ENCODE results near the gene MROH2A. TPM values are rescaled to one million over a fixed set of nuclear protein-coding genes. Genes with fewer than 3 reads are reported as not detected.

The MROH2A gene
- total RNA-seq, 1 experiment from 2014 or later: 1.4 TPM

DNA sequence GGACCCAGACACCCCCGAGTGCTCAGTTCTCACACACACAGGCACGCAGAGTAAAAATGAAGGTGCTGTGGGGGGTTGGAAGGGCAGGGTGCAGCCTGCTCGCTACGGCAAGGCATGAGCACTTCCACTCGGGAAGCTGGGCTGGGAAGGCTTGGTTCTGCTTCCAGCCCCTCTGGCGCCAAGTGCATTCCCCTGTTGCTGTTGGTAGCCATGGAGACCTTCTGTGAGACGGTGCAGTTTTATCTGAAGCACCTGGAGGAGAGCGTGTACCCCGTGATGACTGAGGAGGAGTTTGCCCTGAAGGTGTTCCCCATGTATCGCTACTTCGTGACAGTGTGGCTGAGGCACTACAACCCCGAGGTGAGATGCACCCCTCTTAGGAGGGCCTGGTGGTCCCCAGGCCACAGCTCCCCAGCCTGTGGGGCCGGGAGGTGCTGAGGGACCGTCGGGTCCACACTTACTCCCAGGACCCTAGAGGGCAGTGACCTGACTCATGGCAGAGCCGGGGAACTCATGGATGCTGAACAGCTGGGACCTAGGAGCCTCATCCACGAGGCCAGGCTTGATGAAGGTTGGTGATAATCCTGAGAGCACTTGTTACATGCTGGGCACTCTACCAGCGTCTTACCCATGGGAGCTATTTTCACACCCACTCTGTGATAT lies 15.5 kb downstream of the MROH2A start:
- CTCF ChIA-PET: no interaction called here
- Histone ChIP-seq H2AFZ (no peak overlapping the region), H3K4me3 (no peak overlapping the region), H4K20me1 (ENCODE audit: insufficient read depth) (no peaks in the 10 kb centered on the region), H3F3A (ENCODE audit: insufficient read depth, low read depth) (no peaks in the 10 kb centered on the region), H3K27me3 (ENCODE audit: insufficient read depth, low read depth) (no peaks in the 10 kb centered on the region), H3K4me1 (replicated peaks; ENCODE audit: insufficient read depth) (no peaks in the 10 kb centered on the region), H3K9me3 (ENCODE audit: insufficient read depth, low read depth) (no peaks in the 10 kb centered on the region), H3K79me2 (ENCODE audit: low read depth) (no peaks in the 10 kb centered on the region), H3K27ac (no peak overlapping the region), H3K36me3 (ENCODE audit: low read depth) (no peaks in the 10 kb centered on the region), H3K4me2 (no peak overlapping the region), H3K9me2 (ENCODE audit: insufficient read depth) (no peaks in the 10 kb centered on the region)
- no peak for DNase-seq
- TF ChIP-seq, protein P1, sequence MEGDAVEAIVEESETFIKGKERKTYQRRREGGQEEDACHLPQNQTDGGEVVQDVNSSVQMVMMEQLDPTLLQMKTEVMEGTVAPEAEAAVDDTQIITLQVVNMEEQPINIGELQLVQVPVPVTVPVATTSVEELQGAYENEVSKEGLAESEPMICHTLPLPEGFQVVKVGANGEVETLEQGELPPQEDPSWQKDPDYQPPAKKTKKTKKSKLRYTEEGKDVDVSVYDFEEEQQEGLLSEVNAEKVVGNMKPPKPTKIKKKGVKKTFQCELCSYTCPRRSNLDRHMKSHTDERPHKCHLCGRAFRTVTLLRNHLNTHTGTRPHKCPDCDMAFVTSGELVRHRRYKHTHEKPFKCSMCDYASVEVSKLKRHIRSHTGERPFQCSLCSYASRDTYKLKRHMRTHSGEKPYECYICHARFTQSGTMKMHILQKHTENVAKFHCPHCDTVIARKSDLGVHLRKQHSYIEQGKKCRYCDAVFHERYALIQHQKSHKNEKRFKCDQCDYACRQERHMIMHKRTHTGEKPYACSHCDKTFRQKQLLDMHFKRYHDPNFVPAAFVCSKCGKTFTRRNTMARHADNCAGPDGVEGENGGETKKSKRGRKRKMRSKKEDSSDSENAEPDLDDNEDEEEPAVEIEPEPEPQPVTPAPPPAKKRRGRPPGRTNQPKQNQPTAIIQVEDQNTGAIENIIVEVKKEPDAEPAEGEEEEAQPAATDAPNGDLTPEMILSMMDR (conservative IDR thresholded peaks at IDR 0.05): no peak
- TF ChIP-seq EZH2 (IDR thresholded peaks at IDR 0.05; ENCODE audit: low read depth): no peak
- POLR2A ChIA-PET (ENCODE audit: unreplicated experiment): no interaction called here
- no TSS peak for BruUV-seq (replicated peaks)
- intact Hi-C loops (cut with micrococcal nuclease; ENCODE audit: unreplicated experiment): no loop called here

DNA sequence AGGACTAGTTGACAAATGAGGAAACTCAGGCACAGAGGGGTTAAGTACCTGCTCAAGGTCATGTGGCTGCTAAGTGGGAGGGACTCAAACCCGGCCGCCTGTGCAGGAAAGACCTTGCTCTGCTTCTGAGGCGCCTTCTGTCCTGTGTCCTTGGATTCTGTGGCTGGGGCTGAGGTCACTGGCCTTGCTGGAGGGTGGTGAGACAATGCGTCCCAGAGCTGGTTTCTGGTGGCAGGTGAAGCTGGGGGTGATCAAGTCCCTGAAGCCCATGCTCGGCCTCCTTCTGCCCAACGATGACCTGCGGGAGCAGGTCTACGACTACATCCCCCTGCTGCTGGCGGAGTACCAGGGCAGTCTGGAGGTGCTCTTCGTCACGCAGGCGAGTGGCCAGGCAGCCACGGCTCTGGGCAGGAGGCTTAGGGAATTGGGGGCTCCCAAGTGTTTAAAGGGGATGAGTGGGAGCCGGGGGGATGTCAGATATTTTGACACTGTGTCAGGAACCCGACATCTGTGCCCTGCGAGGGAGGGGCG lies 16.1 kb downstream of the MROH2A start:
- Histone ChIP-seq H3K9me3 (ENCODE audit: insufficient read depth, low read depth) (no peaks in the 10 kb centered on the region), H3K27me3 (ENCODE audit: insufficient read depth, low read depth) (no peaks in the 10 kb centered on the region), H3K79me2 (ENCODE audit: low read depth) (no peaks in the 10 kb centered on the region), H3K9me2 (ENCODE audit: insufficient read depth) (no peaks in the 10 kb centered on the region), H2AFZ (no peak overlapping the region), H3K4me3 (no peak overlapping the region), H3K36me3 (ENCODE audit: low read depth) (no peaks in the 10 kb centered on the region), H3K4me1 (replicated peaks; ENCODE audit: insufficient read depth) (no peaks in the 10 kb centered on the region), H4K20me1 (ENCODE audit: insufficient read depth) (no peaks in the 10 kb centered on the region), H3K4me2 (no peak overlapping the region), H3F3A (ENCODE audit: insufficient read depth, low read depth) (no peaks in the 10 kb centered on the region), H3K27ac (no peak overlapping the region)
- no peak for DNase-seq
- intact Hi-C loops (cut with micrococcal nuclease; ENCODE audit: unreplicated experiment): no loop called here
- ChIA-PET CTCF (no interaction called here), POLR2A (ENCODE audit: unreplicated experiment) (no interaction called here)
- TF ChIP-seq EZH2 (IDR thresholded peaks at IDR 0.05; ENCODE audit: low read depth): no peak
- TF ChIP-seq, protein P1 (conservative IDR thresholded peaks at IDR 0.05): no peak
- BruUV-seq (replicated peaks): no TSS peak

DNA sequence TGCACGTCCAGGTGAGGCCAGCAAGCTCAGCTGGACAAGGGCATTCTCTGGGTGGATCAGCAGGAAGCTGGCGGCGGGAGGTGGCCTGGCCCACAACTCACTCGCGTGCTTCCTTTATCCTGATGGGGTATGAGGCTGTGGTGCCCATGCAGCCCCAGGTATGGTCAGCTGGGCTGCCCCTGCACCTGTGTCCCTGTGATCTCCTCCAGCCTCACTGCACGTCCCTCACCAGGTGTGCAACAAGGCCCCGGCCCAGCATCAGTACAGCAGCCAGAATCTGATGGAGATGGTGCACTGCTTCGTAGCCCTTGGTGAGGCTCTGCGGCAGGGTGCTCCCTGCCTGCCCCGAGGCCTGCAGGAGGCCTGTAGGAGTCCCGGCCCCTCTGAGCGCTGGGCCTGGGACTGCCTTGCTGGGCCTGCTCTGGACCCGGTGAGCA lies 17.6 kb downstream of the MROH2A start:
- Histone ChIP-seq H3K4me3 (no peak overlapping the region), H3K4me2 (no peak overlapping the region), H3K79me2 (ENCODE audit: low read depth) (no peaks in the 10 kb centered on the region), H3K4me1 (replicated peaks; ENCODE audit: insufficient read depth) (peaks cover under 1% of the 10 kb centered on the region; the same call in 1 of the 2 replicates), H2AFZ (no peak overlapping the region), H3K27ac (no peak overlapping the region), H3K9me2 (ENCODE audit: insufficient read depth) (no peaks in the 10 kb centered on the region), H3K36me3 (ENCODE audit: low read depth) (no peaks in the 10 kb centered on the region), H4K20me1 (ENCODE audit: insufficient read depth) (no peaks in the 10 kb centered on the region), H3K9me3 (ENCODE audit: insufficient read depth, low read depth) (no peaks in the 10 kb centered on the region), H3F3A (ENCODE audit: insufficient read depth, low read depth) (no peaks in the 10 kb centered on the region), H3K27me3 (ENCODE audit: insufficient read depth, low read depth) (no peaks in the 10 kb centered on the region)
- no peak for TF ChIP-seq EZH2 (IDR thresholded peaks at IDR 0.05; ENCODE audit: low read depth)
- TF ChIP-seq, protein P1 (conservative IDR thresholded peaks at IDR 0.05): no peak
- no TSS peak for BruUV-seq (replicated peaks)
- no peak for DNase-seq
- intact Hi-C loops (cut with micrococcal nuclease; ENCODE audit: unreplicated experiment): no loop called here
- ChIA-PET CTCF (no interaction called here), POLR2A (ENCODE audit: unreplicated experiment) (no interaction called here)

All from PC-9 (cell line).